Spinal cord (tissue), 10 donors: ENCODE results near the gene SP6. TPM values are rescaled to one million over a fixed set of nuclear protein-coding genes. Genes with fewer than 3 reads are reported as not detected.
A peak's percentile ranks its signal among the peaks of the same experiment; 100 is the strongest.

Source experiments
- DNase-seq, 6 donors: peaks; one replicate each; pipeline versions ENCODE4 v3.0.0 to v3.0.0-alpha.2; 2013 to 2015; ENCODE audit warnings: low spot score in 6 of 6, low read depth in 4 of 6
- H3K27ac ChIP-seq: one replicate; pipeline ENCODE4 v1.5.1; 2013; ENCODE audit warnings: low read depth, low read length, control low read depth
- H3K27me3 ChIP-seq: one replicate; pipeline ENCODE4 v1.6.1; 2013; ENCODE audit warnings: low read length; ENCODE audit not compliant: control insufficient read depth, insufficient read depth
- H3K36me3 ChIP-seq: one replicate; pipeline ENCODE4 v1.6.1; 2013; ENCODE audit warnings: low read length; ENCODE audit not compliant: control insufficient read depth, insufficient read depth
- H3K4me1 ChIP-seq: one replicate; pipeline ENCODE4 v1.6.1; 2013; ENCODE audit warnings: low read length; ENCODE audit not compliant: control insufficient read depth, insufficient read depth
- H3K4me3 ChIP-seq: one replicate; pipeline ENCODE4 v1.5.1; 2013; ENCODE audit warnings: low read depth, low read length, control low read depth
- H3K9me3 ChIP-seq: one replicate; pipeline ENCODE4 v1.6.1; 2013; ENCODE audit warnings: low read length; ENCODE audit not compliant: control insufficient read depth, insufficient read depth
- WGBS: methylation state at CpG from one replicate; pipeline ENCODE4 v1.1.5; 2013; ENCODE audit warnings: missing lambda C conversion rate; ENCODE audit not compliant: insufficient coverage; 5-methylcytosine and 5-hydroxymethylcytosine counted together
- polyA plus RNA-seq, 2 donors: library from polyadenylated mRNA; unstranded; fragments of 120-200 nt; gene quantifications; one replicate each; pipeline ENCODE4 v1.2.1, GENCODE V29; 2013; ENCODE audit not compliant: insufficient read length in 2 of 2
- total RNA-seq, 2 donors: library from RNA; depleted of rRNA in 1 of 2; stranded (reverse); fragments of 120-200 nt in 1 of 2; fragments of >200 nt in 1 of 2; gene quantifications; one replicate each; pipeline versions ENCODE4 v1.2.3 to v1.2.4, GENCODE V29; 2013 to 2014
- donor health status: healthy.

The SP6 gene
- total and polyA plus RNA-seq, 4 donors: 0.22 to 0.92 (median 0.40) TPM

DNA sequence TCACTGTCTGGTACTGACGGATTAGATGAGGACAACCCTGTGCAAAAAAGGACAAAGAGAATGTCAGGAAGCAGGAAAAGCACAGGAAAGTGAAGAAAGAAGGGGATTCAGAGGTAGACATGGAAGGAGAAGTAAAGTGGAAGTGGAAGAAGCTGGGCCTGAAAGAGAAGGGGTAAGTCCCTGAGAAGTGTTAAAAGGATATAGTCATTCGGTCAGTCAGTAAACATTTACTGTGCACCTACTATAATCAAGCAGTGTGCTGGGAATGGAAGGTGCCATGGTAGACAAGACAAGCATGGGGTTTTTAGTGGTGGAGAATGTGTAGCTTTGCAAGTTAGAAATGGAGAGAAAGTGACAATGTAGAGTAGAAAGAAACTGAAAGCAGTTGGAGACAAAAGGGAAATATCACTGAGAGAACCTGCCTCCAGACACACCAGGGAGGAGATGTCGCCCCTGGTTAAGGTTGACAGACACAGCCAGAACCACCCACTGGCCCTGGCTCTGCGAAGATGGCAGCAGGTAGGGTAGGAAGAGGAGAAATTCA, 40.7 kb upstream of the SP6 start:
- 88% methylated on average over 1 of the region's 4 CpGs for WGBS
- no peaks in the 10 kb centered on the region for H3K27me3 ChIP-seq

DNA sequence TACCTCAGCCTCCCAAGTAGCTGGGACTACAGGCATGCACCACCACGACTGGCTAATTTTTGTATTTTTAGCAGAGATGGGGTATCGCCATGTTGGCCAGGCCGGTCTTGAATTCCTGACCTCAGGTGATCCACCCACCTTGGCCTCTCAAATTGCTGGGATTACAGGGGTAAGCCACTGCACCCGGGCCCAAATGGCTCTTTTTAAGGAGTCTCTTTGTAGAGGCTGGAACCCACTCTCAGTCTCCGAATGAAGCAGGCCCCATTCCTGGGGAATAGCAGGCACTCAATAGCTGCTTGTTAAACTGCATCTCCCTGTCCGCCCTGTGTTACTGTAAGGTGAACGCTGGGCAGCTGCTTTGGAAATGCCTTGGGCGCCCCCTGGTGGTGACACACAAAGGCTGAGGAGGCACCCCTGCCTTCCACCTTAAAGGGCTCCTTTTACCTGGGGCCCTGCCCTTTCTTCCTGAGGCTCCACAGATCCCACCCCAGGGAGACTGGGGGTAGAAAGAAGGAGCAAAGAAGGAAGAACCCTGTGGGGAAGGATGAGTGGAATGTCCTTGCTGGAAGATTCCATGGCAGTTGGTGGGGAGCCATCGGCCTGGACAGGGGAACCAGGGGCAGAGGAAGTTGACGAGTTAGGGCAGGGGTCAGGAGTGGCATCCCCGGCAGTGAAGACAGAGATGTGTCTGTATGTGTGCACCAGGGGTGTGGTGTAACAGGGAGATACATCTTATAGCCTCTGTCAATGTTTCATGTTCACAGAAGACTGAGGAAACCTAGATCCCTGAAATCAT, 39.0 kb upstream of the SP6 start:
- Histone ChIP-seq H3K9me3 (no peaks in the 10 kb centered on the region), H3K4me1 (peaks cover 6% of the 10 kb centered on the region), H3K27me3 (no peaks in the 10 kb centered on the region), H3K4me3 (no peak overlapping the region), H3K27ac (no peak overlapping the region), H3K36me3 (no peaks in the 10 kb centered on the region)
- WGBS: 59% methylated on average over 10 of the region's 11 CpGs
- DNase-seq: peak; percentile 28 to 92 (median 65)

More for the DNA sequence above, 40.7 kb upstream of the SP6 start:
- no peaks in the 10 kb centered on the region for H3K9me3 ChIP-seq
- H3K36me3 ChIP-seq: no peaks in the 10 kb centered on the region
- no peak overlapping the region for H3K27ac ChIP-seq
- no peak overlapping the region for H3K4me3 ChIP-seq
- H3K4me1 ChIP-seq: peaks cover 3% of the 10 kb centered on the region
- DNase-seq: no peak

DNA sequence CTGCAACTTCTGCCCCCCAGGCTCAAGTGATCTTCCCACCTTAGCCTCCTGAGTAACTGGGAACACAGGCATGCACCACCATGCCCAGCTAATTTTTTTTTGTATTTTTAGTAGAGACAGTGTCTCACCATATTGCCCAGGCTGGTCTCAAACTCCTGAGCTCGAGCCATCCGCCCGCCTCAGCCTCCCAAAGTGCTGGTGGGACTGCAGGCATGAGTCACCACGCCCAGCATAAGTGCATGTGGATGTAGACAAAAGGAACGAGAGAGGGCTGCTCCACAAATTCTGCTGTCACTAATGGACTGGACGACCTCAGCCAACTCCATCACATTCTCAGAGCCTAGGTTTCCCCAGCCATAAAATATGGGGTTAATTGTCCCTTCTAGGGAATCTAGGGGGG, 37.3 kb upstream of the SP6 start:
- Histone ChIP-seq H3K27ac (no peak overlapping the region), H3K9me3 (no peaks in the 10 kb centered on the region), H3K4me1 (peaks cover 14% of the 10 kb centered on the region), H3K27me3 (peaks cover 2% of the 10 kb centered on the region), H3K36me3 (no peaks in the 10 kb centered on the region), H3K4me3 (no peak overlapping the region)
- no peak for DNase-seq
- 52% methylated on average over 3 of the region's 6 CpGs for WGBS

DNA sequence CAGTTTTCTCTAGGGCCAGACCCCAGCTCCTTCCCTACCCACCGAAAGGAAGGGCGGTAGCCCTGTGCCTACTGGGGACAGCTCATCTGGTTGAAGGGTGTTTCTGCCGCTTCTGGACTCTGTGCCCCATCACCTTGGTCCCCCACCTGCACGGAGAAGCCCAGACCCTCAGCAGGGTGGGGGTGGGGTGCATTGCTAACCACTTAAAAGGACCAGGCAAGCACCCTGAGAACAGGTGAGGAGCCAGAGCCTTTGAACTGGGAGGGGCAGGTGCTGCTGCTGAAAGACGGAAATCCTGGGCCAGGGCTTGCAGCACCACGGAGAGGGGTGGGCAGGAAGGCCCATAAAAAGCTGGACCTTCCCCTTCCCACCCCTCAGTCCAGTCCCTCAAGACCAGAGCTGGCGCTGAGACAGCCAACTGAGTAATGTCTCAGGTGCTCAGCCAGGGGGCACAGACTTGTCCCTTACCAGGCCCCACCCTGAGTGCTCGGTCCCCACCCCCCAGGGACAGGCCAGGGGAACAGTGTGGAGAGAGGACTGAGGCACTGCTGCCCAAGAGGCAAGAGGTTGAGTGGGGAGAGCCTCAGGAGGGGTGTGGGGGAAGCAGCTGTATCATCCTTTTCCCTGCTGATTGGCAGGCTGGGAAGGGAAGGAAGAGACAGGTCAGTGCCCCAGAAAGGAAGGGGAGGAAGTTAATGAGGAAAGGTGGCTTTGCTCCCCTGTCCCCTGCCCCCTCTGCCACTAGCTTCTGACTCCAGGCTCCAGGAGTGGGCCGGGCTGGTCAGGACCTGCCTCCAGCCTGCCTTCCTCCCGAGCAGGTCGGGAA, 34.2 kb upstream of the SP6 start:
- Histone ChIP-seq H3K27ac (no peak overlapping the region), H3K27me3 (peaks cover 6% of the 10 kb centered on the region), H3K4me1 (peaks cover 14% of the 10 kb centered on the region), H3K4me3 (no peak overlapping the region), H3K9me3 (no peaks in the 10 kb centered on the region), H3K36me3 (no peaks in the 10 kb centered on the region)
- no peak for DNase-seq
- WGBS: 53% methylated on average over 8 of the region's 11 CpGs

DNA sequence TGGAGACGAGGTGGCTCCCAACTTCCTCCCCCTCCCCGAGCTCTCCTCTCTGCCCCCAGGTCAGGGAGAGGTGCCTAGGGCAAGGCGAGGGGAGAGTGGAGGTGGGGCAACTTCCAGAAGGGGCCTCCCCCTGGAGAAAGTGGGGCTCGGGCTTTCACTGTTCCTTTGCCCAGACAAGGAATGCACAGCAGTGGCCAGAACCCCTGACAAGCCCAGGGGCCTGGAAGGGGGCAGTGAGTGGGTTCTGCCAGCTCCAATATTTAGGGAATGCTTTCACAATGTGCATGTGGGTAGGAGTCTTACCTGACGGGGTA, 33.4 kb upstream of the SP6 start:
- no peak for DNase-seq
- 20% methylated on average over 2 of the region's 5 CpGs for WGBS
- Histone ChIP-seq H3K4me3 (no peak overlapping the region), H3K27ac (no peak overlapping the region), H3K4me1 (peaks cover 11% of the 10 kb centered on the region), H3K9me3 (no peaks in the 10 kb centered on the region), H3K36me3 (no peaks in the 10 kb centered on the region), H3K27me3 (peaks cover 6% of the 10 kb centered on the region)

DNA sequence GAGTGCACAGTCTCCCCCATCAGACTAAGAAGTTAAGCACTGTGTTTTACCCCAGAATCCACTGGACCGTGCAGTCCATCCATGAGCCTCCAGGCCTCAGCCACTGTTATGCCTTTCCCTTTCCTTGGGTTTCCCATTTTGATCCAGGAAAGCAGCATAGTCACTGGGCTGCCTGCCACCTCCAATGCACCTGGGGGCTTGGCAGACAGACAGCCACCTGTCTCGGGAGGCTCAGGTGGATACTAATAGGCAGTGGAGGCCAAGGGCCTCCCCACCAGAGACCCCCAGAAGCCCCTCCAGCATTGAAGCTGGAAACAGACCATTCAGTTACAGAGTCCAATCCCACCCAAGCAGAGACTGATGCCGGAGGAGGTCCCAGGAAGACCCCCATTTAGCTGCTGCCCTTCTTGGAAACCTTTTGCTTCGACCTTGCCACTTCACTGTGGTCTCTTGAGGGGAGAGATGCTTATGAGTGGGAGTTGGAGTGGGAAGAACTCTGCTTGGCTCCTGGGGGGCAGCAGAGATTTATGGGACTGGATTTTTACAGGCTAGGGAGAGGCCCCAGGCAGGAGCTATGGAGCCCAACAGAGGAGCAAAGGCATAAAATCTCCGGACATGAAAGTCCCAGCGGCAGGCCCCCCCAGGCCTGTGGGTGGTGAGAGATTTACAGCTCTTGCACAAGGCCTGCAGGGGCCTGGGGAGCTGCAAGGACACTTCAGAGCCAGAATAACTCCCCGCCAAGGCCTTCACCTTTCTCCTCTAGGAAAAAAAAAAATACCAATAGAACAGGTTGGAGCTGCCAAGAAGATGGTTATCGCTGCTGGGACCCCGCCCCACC, 32.8 kb upstream of the SP6 start:
- no peak overlapping the region for H3K4me3 ChIP-seq
- no peak overlapping the region for H3K27ac ChIP-seq
- H3K9me3 ChIP-seq: no peaks in the 10 kb centered on the region
- peaks cover 11% of the 10 kb centered on the region for H3K4me1 ChIP-seq
- no peak for DNase-seq
- peaks cover 6% of the 10 kb centered on the region for H3K27me3 ChIP-seq
- WGBS: 77% methylated on average over 2 of the region's 9 CpGs
- H3K36me3 ChIP-seq: no peaks in the 10 kb centered on the region

DNA sequence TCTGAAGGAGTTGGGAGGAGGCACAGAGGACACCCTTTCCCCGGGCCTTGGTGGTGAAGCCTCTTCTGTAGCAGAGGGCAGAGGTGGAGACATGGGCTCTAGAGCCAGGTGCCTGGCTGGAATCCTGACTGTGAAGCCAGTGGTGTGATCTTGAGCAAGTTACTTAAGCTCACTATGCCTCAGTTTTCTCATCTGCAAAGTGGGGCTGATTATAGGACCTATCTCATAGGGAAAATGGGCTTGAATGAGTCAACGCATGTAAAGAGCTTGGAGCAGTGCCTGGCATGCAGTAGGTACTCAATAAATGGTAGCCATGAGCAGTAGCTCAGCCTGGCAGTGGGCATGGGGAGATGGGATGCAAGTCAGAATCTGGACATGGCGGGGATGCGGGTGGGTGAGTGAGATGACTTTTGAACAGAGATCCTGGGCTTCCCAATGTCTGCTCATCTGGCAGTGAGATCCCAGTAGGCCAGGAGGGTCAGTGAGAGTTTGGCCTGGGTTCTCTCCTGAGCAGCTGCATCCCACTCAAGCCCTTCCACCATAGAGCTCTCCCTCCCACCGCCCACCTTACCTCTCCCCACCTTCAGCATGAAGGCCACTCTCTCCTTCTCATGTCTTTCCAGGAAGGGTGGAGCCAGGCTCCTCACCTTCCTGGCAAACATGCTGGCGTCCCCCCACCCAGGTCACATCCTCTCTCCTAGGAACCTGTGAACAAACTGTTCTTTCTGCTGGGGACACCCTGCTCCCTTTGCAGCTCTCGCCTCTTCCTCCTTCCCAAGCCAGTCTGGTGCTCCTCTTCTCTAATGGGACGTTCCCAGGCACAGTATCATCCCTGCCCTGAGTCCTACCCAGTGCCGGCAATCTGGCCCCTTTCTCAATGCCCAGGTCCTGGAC, 32.0 kb upstream of the SP6 start:
- no peak overlapping the region for H3K4me3 ChIP-seq
- no peak overlapping the region for H3K27ac ChIP-seq

DNA sequence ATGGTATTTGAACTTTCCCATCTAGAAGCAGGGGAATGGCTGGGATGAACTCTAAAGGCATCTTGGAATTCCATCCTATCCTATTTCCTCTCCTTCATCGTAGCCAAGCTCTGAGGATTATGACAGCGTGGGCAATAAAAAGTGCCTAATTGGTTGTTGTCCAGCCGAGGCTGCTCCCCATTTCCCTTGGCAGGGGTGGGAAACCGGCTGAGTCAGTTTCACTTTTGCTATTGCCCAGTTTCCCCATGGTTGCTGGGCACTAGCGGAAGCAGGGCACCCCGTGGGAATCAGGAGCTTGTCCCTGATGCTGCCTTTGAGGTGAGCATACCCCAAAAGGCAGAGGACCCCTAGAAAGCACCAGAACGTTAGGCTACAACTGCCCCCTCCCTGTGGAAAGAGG, 31.3 kb upstream of the SP6 start:
- Histone ChIP-seq H3K4me3 (no peak overlapping the region), H3K4me1 (peaks cover 17% of the 10 kb centered on the region), H3K36me3 (no peaks in the 10 kb centered on the region), H3K27ac (no peak overlapping the region), H3K27me3 (peaks cover 18% of the 10 kb centered on the region), H3K9me3 (no peaks in the 10 kb centered on the region)
- DNase-seq: no peak
- WGBS: 62% methylated on average over 6 of the region's 7 CpGs

More for the DNA sequence above, 32.0 kb upstream of the SP6 start:
- Histone ChIP-seq H3K4me1 (peaks cover 11% of the 10 kb centered on the region), H3K27me3 (peaks cover 14% of the 10 kb centered on the region), H3K9me3 (no peaks in the 10 kb centered on the region), H3K36me3 (no peaks in the 10 kb centered on the region)
- WGBS: 80% methylated on average over 8 of the region's 9 CpGs
- no peak for DNase-seq
